G401 (cell line): ENCODE measurements around the gene RAB5B. TPM values are rescaled to one million over a fixed set of nuclear protein-coding genes. Genes with fewer than 3 reads are reported as not detected.

Experiments
- DNase-seq: peaks from one replicate; pipeline ENCODE4 v3.0.0-alpha.2; 2015; ENCODE audit warnings: low spot score
- in situ Hi-C: cut with HindIII; loops from 2 replicates; pipeline ENCODE4 v1.10.0; 2016; ENCODE audit warnings: low sequenced_read_pairs, mixed read lengths
- total RNA-seq: library from RNA; depleted of rRNA; stranded (reverse); fragments of >200 nt; shearing (Covaris generic); gene quantifications from 2 replicates; pipeline ENCODE4 v1.2.3, GENCODE V29; 2014

The RAB5B gene
- total RNA-seq, 1 experiment from 2014 or later = 22.1 TPM

GRCh38 chr12:56007564-56008559 is 34.0 kb downstream of the RAB5B start:
- in situ Hi-C loops = no loop called here
- DNase-seq = peak; percentile 67

DNA sequence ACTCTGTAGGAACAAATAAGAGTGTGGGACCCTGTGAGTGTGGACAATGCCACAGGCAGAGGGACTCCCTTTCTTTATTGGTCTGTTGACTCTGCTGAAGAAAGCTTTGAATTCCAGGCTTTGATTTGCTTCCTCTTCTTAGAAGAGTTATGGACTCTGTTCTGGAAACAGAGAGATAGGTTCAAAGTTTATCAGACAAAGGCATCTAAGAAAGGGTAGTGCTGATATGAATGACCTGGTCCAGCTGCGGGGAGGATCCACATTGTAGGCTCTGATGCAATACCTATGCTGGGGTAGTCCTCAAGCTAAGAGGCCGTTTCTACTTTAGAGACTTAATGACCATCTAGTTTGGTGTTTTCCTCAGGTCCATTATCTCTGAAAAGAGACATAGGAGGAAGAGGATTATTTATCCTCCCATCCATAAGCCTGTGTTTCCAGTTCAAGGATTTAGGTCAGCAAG is 36.3 kb downstream of the RAB5B start:
- no peak for DNase-seq
- in situ Hi-C loops = no loop called here

GRCh38 chr12:56011509-56012090 is 37.7 kb downstream of the RAB5B start:
- in situ Hi-C loops = no loop called here
- no peak for DNase-seq

- no peak for DNase-seq
- in situ Hi-C loops = no loop called here
These were observed 39.6 kb downstream of the RAB5B start for GRCh38 chr12:56013482-56013881.

- no peak for DNase-seq
- in situ Hi-C loops = no loop called here
These were observed 40.3 kb downstream of the RAB5B start for GRCh38 chr12:56014205-56014604.

DNA sequence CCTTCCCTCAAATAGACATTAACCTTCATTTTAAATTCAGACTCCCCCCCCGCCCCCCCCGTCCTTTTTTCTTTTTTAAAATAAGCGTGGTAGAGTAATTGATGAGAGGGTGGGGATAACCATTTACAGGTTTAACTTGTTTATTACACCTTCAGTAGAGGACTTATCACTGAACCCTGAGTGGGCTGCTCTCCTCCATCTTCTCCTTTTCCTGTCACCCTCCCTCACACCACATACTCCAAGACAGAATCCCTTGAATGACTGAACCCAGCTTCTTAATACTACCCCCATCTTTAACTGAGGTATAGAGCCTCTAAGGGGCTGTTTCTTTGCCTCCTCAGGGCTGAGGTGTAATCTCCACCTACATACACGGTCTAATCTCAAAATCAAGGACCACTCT is 43.3 kb downstream of the RAB5B start:
- DNase-seq = no peak
- in situ Hi-C loops = no loop called here

GRCh38 chr12:56018356-56018755 is 44.5 kb downstream of the RAB5B start:
- DNase-seq = no peak
- in situ Hi-C loops = no loop called here

- in situ Hi-C loops = no loop called here
- peak; percentile 58 for DNase-seq
These were observed 46.7 kb downstream of the RAB5B start, which contains the start of gene IKZF4 for GRCh38 chr12:56020423-56021184. TSS of gene IKZF4 (plus strand) at chr12:56021043. CDS start at chr12:56021494, 451 bp downstream.

GRCh38 chr12:56021889-56022497 is 48.1 kb downstream of the RAB5B start:
- DNase-seq = peak; percentile 57
- in situ Hi-C loops = no loop called here

- DNase-seq = no peak
- in situ Hi-C loops = no loop called here
These were observed 54.8 kb downstream of the RAB5B start for GRCh38 chr12:56028511-56029165.

GRCh38 chr12:56029166-56029519 is 55.3 kb downstream of the RAB5B start:
- no peak for DNase-seq
- in situ Hi-C loops = no loop called here

DNA sequence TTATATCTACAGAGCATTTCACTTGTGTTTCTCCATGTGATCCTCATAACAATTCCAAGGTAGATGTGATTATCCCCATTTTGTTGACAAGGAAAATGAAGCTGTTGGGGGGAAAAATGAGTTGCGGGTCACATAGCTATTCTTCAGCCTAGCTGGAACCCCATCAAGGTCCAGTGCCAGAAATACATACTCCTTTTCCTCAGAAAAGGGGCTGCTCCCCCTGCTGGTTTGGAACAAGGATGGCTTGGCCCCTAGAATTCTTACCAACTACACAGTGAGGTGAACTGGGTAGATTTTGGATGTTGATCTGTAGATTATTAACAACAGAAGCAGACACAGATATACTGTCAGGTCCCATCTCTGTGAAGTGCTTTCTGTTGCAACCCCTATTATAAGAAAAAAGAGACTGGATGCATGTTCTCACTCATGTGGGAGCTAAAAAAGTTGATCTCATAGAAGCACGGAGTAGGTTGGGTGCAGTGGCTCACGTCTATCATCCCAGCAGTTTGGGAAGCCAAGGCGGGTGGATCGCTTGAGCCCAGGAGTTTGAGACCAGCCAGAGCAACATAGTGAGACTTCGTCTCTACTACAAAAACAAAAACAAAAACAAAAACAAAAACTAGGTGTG is 55.9 kb downstream of the RAB5B start:
- in situ Hi-C loops = no loop called here
- peak; percentile 23 for DNase-seq

- DNase-seq = no peak
- in situ Hi-C loops = no loop called here
These were observed 58.1 kb downstream of the RAB5B start for GRCh38 chr12:56031987-56032386.

- in situ Hi-C loops = no loop called here
- no peak for DNase-seq
These were observed 60.9 kb downstream of the RAB5B start for GRCh38 chr12:56034586-56035332.

DNA sequence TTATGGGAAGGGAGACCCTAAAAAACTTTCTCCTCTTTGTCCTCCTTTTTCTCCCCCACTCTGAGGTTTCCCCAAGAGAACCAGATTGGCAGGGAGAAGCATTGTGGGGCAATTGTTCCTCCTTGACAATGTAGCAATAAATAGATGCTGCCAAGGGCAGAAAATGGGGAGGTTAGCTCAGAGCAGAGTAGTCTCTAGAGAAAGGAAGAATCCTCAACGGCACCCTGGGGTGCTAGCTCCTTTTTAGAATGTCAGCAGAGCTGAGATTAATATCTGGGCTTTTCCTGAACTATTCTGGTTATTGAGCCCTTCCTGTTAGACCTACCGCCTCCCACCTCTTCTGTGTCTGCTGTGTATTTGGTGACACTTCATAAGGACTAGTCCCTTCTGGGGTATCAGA is 63.3 kb downstream of the RAB5B start:
- in situ Hi-C loops = no loop called here
- DNase-seq = no peak

DNA sequence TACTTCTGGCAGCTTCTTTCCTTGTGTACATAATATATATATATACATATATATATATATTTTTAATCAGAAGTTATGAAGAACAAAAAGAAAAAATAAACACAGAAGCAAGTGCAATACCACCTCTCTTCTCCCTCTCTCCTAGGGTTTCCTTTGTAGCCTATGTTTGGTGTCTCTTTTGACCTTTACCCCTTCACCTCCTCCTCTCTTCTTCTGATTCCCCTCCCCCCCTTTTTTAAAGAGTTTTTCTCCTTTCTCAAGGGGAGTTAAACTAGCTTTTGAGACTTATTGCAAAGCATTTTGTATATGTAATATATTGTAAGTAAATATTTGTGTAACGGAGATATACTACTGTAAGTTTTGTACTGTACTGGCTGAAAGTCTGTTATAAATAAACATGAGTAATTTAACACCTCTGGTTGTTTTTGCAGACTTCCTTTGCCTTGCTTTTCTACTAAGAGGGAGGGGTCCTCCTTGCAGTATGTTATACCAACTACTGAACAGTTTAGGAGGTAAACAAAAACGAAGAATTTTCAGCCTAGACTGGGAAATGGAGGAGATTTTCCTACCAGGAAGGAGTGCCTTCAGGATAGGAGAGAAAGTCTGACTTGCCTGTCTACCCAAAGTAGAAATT is 64.3 kb downstream of the RAB5B start:
- no peak for DNase-seq
- in situ Hi-C loops = no loop called here

DNA sequence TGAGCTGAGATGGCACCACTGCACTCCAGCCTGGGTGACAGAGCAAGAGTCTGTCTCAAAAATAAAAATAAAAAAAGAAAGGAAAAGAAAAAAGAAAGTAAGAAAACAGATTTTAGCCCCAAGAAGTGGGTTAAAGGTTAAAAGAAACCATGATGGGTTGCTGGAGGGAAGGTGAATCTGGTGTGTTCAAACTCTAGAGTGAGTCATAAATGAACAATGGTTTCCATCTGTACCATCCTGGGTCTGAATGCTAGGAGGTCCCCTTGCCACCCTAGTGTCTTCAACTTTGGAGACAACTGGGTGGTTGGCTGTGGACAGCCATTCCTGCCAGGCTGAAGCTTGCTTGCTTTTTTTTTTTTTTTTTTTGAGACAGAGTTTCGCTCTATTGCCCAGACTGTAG is 66.3 kb downstream of the RAB5B start:
- no peak for DNase-seq
- in situ Hi-C loops = no loop called here
